NB4 (cell line): ENCODE data around the gene LMBR1.

Experiments used
- MAX ChIP-seq: IDR thresholded peaks from 2 replicates; pipeline ENCODE4 v1.6.1; 2011; ENCODE audit warnings: low read depth, low read length
- MYC ChIP-seq: IDR thresholded peaks from 2 replicates; pipeline ENCODE4 v1.6.1; 2011; ENCODE audit warnings: low read depth, low read length
- POLR2A ChIP-seq: IDR thresholded peaks from 2 replicates; pipeline ENCODE4 v1.6.1; 2011; ENCODE audit warnings: mild to moderate bottlenecking; ENCODE audit not compliant: insufficient read length; ENCODE audit errors: extremely low read depth
- TF ChIP-seq, protein P1 (sequence below): IDR thresholded peaks from one replicate; pipeline ENCODE4 v1.5.1; 2012; ENCODE audit warnings: low read depth, low read length

GRCh38 chr7:156676263-156676662 is 216.7 kb downstream of the LMBR1 start:
- TF ChIP-seq, protein P1, sequence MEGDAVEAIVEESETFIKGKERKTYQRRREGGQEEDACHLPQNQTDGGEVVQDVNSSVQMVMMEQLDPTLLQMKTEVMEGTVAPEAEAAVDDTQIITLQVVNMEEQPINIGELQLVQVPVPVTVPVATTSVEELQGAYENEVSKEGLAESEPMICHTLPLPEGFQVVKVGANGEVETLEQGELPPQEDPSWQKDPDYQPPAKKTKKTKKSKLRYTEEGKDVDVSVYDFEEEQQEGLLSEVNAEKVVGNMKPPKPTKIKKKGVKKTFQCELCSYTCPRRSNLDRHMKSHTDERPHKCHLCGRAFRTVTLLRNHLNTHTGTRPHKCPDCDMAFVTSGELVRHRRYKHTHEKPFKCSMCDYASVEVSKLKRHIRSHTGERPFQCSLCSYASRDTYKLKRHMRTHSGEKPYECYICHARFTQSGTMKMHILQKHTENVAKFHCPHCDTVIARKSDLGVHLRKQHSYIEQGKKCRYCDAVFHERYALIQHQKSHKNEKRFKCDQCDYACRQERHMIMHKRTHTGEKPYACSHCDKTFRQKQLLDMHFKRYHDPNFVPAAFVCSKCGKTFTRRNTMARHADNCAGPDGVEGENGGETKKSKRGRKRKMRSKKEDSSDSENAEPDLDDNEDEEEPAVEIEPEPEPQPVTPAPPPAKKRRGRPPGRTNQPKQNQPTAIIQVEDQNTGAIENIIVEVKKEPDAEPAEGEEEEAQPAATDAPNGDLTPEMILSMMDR, result no peak
- TF ChIP-seq MYC, result no peak
- TF ChIP-seq POLR2A, result no peak
- TF ChIP-seq MAX, result no peak
